BE2C (cell line): ENCODE data around the gene CLEC16A.

Source experiments
- DNase-seq: peaks from one replicate; pipeline ENCODE4 v3.0.0-alpha.2; 2020
- H3K27me3 ChIP-seq: fragments of 250-450 bp; sonication (Bioruptor Pico); 2 replicates; pipeline ENCODE4 v1.5.1; 2020; ENCODE audit warnings: mild to moderate bottlenecking
- H3K36me3 ChIP-seq: fragments of 250-450 bp; sonication (Bioruptor Pico); 2 replicates; pipeline ENCODE4 v1.5.1; 2020; ENCODE audit warnings: mild to moderate bottlenecking
- H3K4me1 ChIP-seq: fragments of 250-450 bp; sonication (Bioruptor Pico); 2 replicates; pipeline ENCODE4 v1.5.1; 2020
- H3K4me3 ChIP-seq: 2 replicates; pipeline ENCODE4 v1.5.1; 2011; ENCODE audit warnings: low read depth, low read length
- H3K9me3 ChIP-seq: fragments of 250-450 bp; sonication (Bioruptor Pico); 2 replicates; pipeline ENCODE4 v1.5.1; 2020
- TF ChIP-seq, protein P1 (sequence below): IDR thresholded peaks from 2 replicates; pipeline ENCODE4 v1.5.1; 2012; ENCODE audit warnings: mild to moderate bottlenecking, low read depth, low read length

Gene CLEC16A

GRCh38 chr16:10984509-10984908, 40.1 kb downstream of the CLEC16A start:
- Histone ChIP-seq H3K4me1 (no peaks in the 10 kb centered on the region; the same call in 1 of the 2 replicates), H3K36me3 (peaks cover 3% of the 10 kb centered on the region; the same call in 1 of the 2 replicates), H3K27me3 (no peaks in the 10 kb centered on the region), H3K9me3 (no peaks in the 10 kb centered on the region), H3K4me3 (no peak overlapping the region)
- DNase-seq, result no peak
- TF ChIP-seq, protein P1, sequence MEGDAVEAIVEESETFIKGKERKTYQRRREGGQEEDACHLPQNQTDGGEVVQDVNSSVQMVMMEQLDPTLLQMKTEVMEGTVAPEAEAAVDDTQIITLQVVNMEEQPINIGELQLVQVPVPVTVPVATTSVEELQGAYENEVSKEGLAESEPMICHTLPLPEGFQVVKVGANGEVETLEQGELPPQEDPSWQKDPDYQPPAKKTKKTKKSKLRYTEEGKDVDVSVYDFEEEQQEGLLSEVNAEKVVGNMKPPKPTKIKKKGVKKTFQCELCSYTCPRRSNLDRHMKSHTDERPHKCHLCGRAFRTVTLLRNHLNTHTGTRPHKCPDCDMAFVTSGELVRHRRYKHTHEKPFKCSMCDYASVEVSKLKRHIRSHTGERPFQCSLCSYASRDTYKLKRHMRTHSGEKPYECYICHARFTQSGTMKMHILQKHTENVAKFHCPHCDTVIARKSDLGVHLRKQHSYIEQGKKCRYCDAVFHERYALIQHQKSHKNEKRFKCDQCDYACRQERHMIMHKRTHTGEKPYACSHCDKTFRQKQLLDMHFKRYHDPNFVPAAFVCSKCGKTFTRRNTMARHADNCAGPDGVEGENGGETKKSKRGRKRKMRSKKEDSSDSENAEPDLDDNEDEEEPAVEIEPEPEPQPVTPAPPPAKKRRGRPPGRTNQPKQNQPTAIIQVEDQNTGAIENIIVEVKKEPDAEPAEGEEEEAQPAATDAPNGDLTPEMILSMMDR, result no peak

- no peak for DNase-seq
- Histone ChIP-seq H3K36me3 (no peaks in the 10 kb centered on the region; the same call in 1 of the 2 replicates), H3K4me3 (no peak overlapping the region), H3K9me3 (no peaks in the 10 kb centered on the region), H3K27me3 (no peaks in the 10 kb centered on the region), H3K4me1 (peaks cover 8% of the 10 kb centered on the region)
- TF ChIP-seq, protein P1, result no peak
Measured at GRCh38 chr16:10987361-10988163, 43.2 kb downstream of the CLEC16A start.

- no peak overlapping the region for H3K4me3 ChIP-seq
- no peaks in the 10 kb centered on the region for H3K27me3 ChIP-seq
- peak; percentile 21 for DNase-seq
- peaks cover 8% of the 10 kb centered on the region for H3K4me1 ChIP-seq
- no peaks in the 10 kb centered on the region for H3K9me3 ChIP-seq
- no peaks in the 10 kb centered on the region for H3K36me3 ChIP-seq
- TF ChIP-seq, protein P1, result peak; percentile 39
Measured at GRCh38 chr16:10988164-10988803, 43.9 kb downstream of the CLEC16A start.

DNA sequence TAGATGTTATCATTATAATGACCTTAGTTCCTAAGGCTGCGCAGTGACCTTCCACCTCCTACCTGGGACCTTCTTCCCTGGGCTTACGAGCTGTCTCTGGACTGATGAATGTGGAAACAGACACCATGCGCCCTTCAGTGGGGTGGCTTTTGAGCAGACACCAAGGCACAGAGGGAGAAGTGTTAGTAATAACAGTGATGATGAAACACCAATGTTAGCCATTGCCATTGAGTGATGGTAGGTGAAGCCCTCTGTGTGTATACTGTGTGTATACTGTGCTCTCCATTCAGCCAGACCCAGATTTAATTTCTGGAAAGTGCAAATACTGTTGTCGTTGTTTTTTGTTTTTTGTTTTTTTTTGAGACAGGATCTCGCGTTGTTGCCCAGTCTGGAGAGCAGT, 44.5 kb downstream of the CLEC16A start:
- TF ChIP-seq, protein P1, result no peak
- DNase-seq, result no peak
- Histone ChIP-seq H3K4me1 (peaks cover 8% of the 10 kb centered on the region), H3K27me3 (no peaks in the 10 kb centered on the region), H3K4me3 (no peak overlapping the region), H3K36me3 (peaks cover 2% of the 10 kb centered on the region; the same call in 1 of the 2 replicates), H3K9me3 (no peaks in the 10 kb centered on the region)

GRCh38 chr16:10989559-10989958, 45.2 kb downstream of the CLEC16A start:
- H3K36me3 ChIP-seq, result peaks cover 7% of the 10 kb centered on the region; the same call in 1 of the 2 replicates
- DNase-seq, result peak; percentile 53
- H3K9me3 ChIP-seq, result no peaks in the 10 kb centered on the region
- peaks cover 8% of the 10 kb centered on the region for H3K4me1 ChIP-seq
- H3K27me3 ChIP-seq, result no peaks in the 10 kb centered on the region
- TF ChIP-seq, protein P1, result 0 out of 2 replicates have a peak, but pooled peaks have one; percentile 10
- H3K4me3 ChIP-seq, result no peak overlapping the region

GRCh38 chr16:10990378-10990777, 46.0 kb downstream of the CLEC16A start:
- Histone ChIP-seq H3K9me3 (no peaks in the 10 kb centered on the region), H3K4me3 (no peak overlapping the region), H3K27me3 (no peaks in the 10 kb centered on the region), H3K4me1 (peaks cover 8% of the 10 kb centered on the region), H3K36me3 (peaks cover 7% of the 10 kb centered on the region; the same call in 1 of the 2 replicates)
- peak; percentile 37 for DNase-seq
- TF ChIP-seq, protein P1, result no peak
